ENCODE results near the gene FGF14. TPM values are rescaled to one million over a fixed set of nuclear protein-coding genes. Genes with fewer than 3 reads are reported as not detected.
A peak's percentile ranks its signal among the peaks of the same experiment; 100 is the strongest.

The FGF14 gene
- total RNA-seq, 1 experiment from 2014 or later, result not detected

GRCh38 chr13:101703838-101704237 lies 698.0 kb downstream of the FGF14 start:
- no peak for DNase-seq (ENCODE audit: low spot score)
- in situ Hi-C loops (cut with HindIII; ENCODE audit: low sequenced_read_pairs), result no loop called here

- no peak for DNase-seq (ENCODE audit: low spot score)
- in situ Hi-C loops (cut with HindIII; ENCODE audit: low sequenced_read_pairs), result no loop called here
These were observed 698.8 kb downstream of the FGF14 start for GRCh38 chr13:101703081-101703480.

- in situ Hi-C loops (cut with HindIII; ENCODE audit: low sequenced_read_pairs), result no loop called here
- no peak for DNase-seq (ENCODE audit: low spot score)
These were observed 701.2 kb downstream of the FGF14 start for GRCh38 chr13:101700598-101700997.

- in situ Hi-C loops (cut with HindIII; ENCODE audit: low sequenced_read_pairs), result no loop called here
- no peak for DNase-seq (ENCODE audit: low spot score)
These were observed 703.4 kb downstream of the FGF14 start for GRCh38 chr13:101698400-101698799.

- in situ Hi-C loops (cut with HindIII; ENCODE audit: low sequenced_read_pairs), result no loop called here
- DNase-seq (ENCODE audit: low spot score), result no peak
These were observed 704.1 kb downstream of the FGF14 start for GRCh38 chr13:101697745-101698144.

GRCh38 chr13:101695870-101696516 lies 705.9 kb downstream of the FGF14 start:
- DNase-seq (ENCODE audit: low spot score), result no peak
- in situ Hi-C loops (cut with HindIII; ENCODE audit: low sequenced_read_pairs), result no loop called here

GRCh38 chr13:101691341-101691860 lies 710.4 kb downstream of the FGF14 start:
- in situ Hi-C loops (cut with HindIII; ENCODE audit: low sequenced_read_pairs), result no loop called here
- DNase-seq (ENCODE audit: low spot score), result peak; percentile 31

- in situ Hi-C loops (cut with HindIII; ENCODE audit: low sequenced_read_pairs), result no loop called here
- peak; percentile 60 for DNase-seq (ENCODE audit: low spot score)
These were observed 711.0 kb downstream of the FGF14 start for GRCh38 chr13:101690871-101691270.

GRCh38 chr13:101686003-101686402 lies 715.8 kb downstream of the FGF14 start:
- in situ Hi-C loops (cut with HindIII; ENCODE audit: low sequenced_read_pairs), result no loop called here
- DNase-seq (ENCODE audit: low spot score), result no peak

- in situ Hi-C loops (cut with HindIII; ENCODE audit: low sequenced_read_pairs), result no loop called here
These were observed 720.0 kb downstream of the FGF14 start for GRCh38 chr13:101681834-101682233.

GRCh38 chr13:101673360-101674105 lies 728.3 kb downstream of the FGF14 start:
- no peak for DNase-seq (ENCODE audit: low spot score)
- in situ Hi-C loops (cut with HindIII; ENCODE audit: low sequenced_read_pairs), result no loop called here

More at GRCh38 chr13:101681834-101682233, 720.0 kb downstream of the FGF14 start:
- no peak for DNase-seq (ENCODE audit: low spot score)

GRCh38 chr13:101661839-101662238 lies 740.0 kb downstream of the FGF14 start:
- in situ Hi-C loops (cut with HindIII; ENCODE audit: low sequenced_read_pairs), result no loop called here

More at GRCh38 chr13:101661839-101662238, 740.0 kb downstream of the FGF14 start:
- no peak for DNase-seq (ENCODE audit: low spot score)

Other genes with a start within 250 kb of the FGF14 start
- 62.4 and 64.0 TPM in 2 replicates for gene TPP2, start 194.9 kb upstream of the FGF14 start, total RNA-seq (2014; rRNA removed; shearing (Covaris generic))

All from G401 (cell line).